Measurements from ENCODE around the gene PCBP3.
"Not testable (repeated sequence)": the region's sequence is repeated elsewhere in the genome, so short reads cannot be mapped to it uniquely, and the experiment has no call there.

The PCBP3 gene

GRCh38 chr21:45887120-45887611, 243.6 kb downstream of the PCBP3 start:
- DNase-seq (ENCODE audit: low read depth in 2 of 3, low spot score in 2 of 3) = no peak

- DNase-seq (ENCODE audit: low read depth in 2 of 3, low spot score in 2 of 3) = no peak
These were observed 244.3 kb downstream of the PCBP3 start for GRCh38 chr21:45887788-45888187.

- DNase-seq (ENCODE audit: low read depth in 2 of 3, low spot score in 2 of 3) = no peak
These were observed 245.0 kb downstream of the PCBP3 start for GRCh38 chr21:45888386-45889009.

GRCh38 chr21:45889256-45889655, 245.7 kb downstream of the PCBP3 start:
- DNase-seq (ENCODE audit: low read depth in 2 of 3, low spot score in 2 of 3) = no peak

- no peak for DNase-seq (ENCODE audit: low read depth in 2 of 3, low spot score in 2 of 3)
These were observed 246.4 kb downstream of the PCBP3 start for GRCh38 chr21:45889961-45890360.

- DNase-seq (ENCODE audit: low read depth in 2 of 3, low spot score in 2 of 3) = no peak
These were observed 248.0 kb downstream of the PCBP3 start for GRCh38 chr21:45891388-45892155.

- no peak for DNase-seq (ENCODE audit: low read depth in 2 of 3, low spot score in 2 of 3)
These were observed 248.8 kb downstream of the PCBP3 start for GRCh38 chr21:45892156-45892915.

- no peak for DNase-seq (ENCODE audit: low read depth in 2 of 3, low spot score in 2 of 3)
These were observed 249.6 kb downstream of the PCBP3 start for GRCh38 chr21:45892916-45893739.

- no peak for DNase-seq (ENCODE audit: low read depth in 2 of 3, low spot score in 2 of 3)
These were observed 250.4 kb downstream of the PCBP3 start for GRCh38 chr21:45893740-45894449.

GRCh38 chr21:45894450-45894825, 250.9 kb downstream of the PCBP3 start:
- DNase-seq (ENCODE audit: low read depth in 2 of 3, low spot score in 2 of 3) = no peak

GRCh38 chr21:45894906-45895777, 251.6 kb downstream of the PCBP3 start:
- no peak for DNase-seq (ENCODE audit: low read depth in 2 of 3, low spot score in 2 of 3)

GRCh38 chr21:45895778-45896370, 252.3 kb downstream of the PCBP3 start:
- DNase-seq (ENCODE audit: low read depth in 2 of 3, low spot score in 2 of 3) = no peak

GRCh38 chr21:45896431-45896830, 252.9 kb downstream of the PCBP3 start:
- DNase-seq (ENCODE audit: low read depth in 2 of 3, low spot score in 2 of 3) = not testable (repeated sequence)

GRCh38 chr21:45897191-45898027, 253.9 kb downstream of the PCBP3 start:
- no peak for DNase-seq (ENCODE audit: low read depth in 2 of 3, low spot score in 2 of 3)

GRCh38 chr21:45898028-45898350, 254.5 kb downstream of the PCBP3 start:
- DNase-seq (ENCODE audit: low read depth in 2 of 3, low spot score in 2 of 3) = no peak

GRCh38 chr21:45898781-45899180, 255.3 kb downstream of the PCBP3 start:
- no peak for DNase-seq (ENCODE audit: low read depth in 2 of 3, low spot score in 2 of 3)

- no peak for DNase-seq (ENCODE audit: low read depth in 2 of 3, low spot score in 2 of 3)
These were observed 255.9 kb downstream of the PCBP3 start for GRCh38 chr21:45899317-45900033.

Measured in activated CD8-positive, alpha-beta memory T cell treated with anti-CD3 and anti-CD28 coated beads for 48 hours (primary cell).